ENCODE results near the gene SPATA13. TPM values are rescaled to one million over a fixed set of nuclear protein-coding genes. Genes with fewer than 3 reads are reported as not detected.
"Not testable (repeated sequence)": the region's sequence is repeated elsewhere in the genome, so short reads cannot be mapped to it uniquely, and the experiment has no call there.

SPATA13 gene
- total RNA-seq, 1 donor from 2014 or later, result 5.1 TPM

DNA sequence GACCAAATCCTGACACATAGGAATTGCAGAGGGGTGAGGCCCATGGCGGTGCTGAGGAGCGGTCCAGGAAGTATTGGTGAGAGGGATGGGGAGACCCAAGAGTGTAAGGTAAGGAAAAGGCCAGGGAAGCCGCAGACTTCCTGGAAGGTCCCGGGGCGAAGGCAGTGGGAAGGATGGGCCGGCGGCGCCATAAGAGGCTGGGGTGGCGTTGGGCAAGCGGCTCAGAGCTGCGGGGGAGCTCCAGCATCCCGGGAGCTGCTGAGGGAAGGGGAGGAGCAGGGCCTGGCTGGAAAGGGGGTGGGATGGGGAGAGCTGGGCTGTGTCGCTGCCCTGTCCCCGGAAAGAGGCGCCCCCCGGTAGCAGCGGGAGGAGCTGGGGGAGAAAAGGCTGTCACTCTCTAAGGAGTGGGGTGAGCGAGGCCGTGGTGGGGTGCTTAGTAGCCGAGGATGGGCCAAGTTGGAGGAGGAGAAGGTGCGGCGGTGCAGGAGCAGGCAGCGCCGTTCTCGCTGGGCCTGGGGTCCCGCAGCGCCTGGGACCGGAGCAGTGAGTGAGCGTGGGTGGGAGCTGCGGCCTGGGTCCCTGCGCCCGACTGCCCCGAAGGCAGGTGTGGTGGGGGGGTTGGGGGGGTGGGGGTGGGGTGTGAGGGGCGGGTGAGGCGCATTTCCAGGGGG lies 179.6 kb downstream of the SPATA13 start:
- H3K4me3 Mint-ChIP-seq (ENCODE audit: unreplicated experiment), result no peak overlapping the region
- H3K27me3 Mint-ChIP-seq (ENCODE audit: low read depth), result peaks cover 15% of the 10 kb centered on the region
- H3K4me1 Mint-ChIP-seq (ENCODE audit: low read depth), result no peaks in the 10 kb centered on the region
- H3K27ac Mint-ChIP-seq (ENCODE audit: unreplicated experiment), result no peak overlapping the region
- H3K36me3 Mint-ChIP-seq (ENCODE audit: low read depth), result no peaks in the 10 kb centered on the region
- DNase-seq (ENCODE audit: low spot score), result no peak
- no peaks in the 10 kb centered on the region for H3K9me3 Mint-ChIP-seq (ENCODE audit: low read depth)
- TF ChIP-seq CTCF (IDR thresholded peaks at IDR 0.05), result no peak

GRCh38 chr13:24340608-24340955 lies 180.1 kb downstream of the SPATA13 start:
- Mint-ChIP-seq H3K27ac (ENCODE audit: unreplicated experiment) (no peak overlapping the region), H3K4me1 (ENCODE audit: low read depth) (no peaks in the 10 kb centered on the region), H3K4me3 (ENCODE audit: unreplicated experiment) (no peak overlapping the region), H3K27me3 (ENCODE audit: low read depth) (peaks cover 17% of the 10 kb centered on the region), H3K36me3 (ENCODE audit: low read depth) (no peaks in the 10 kb centered on the region), H3K9me3 (ENCODE audit: low read depth) (no peaks in the 10 kb centered on the region)
- TF ChIP-seq CTCF (IDR thresholded peaks at IDR 0.05), result no peak
- no peak for DNase-seq (ENCODE audit: low spot score)

- no peak for TF ChIP-seq CTCF (IDR thresholded peaks at IDR 0.05)
- no peak for DNase-seq (ENCODE audit: low spot score)
- Mint-ChIP-seq H3K36me3 (ENCODE audit: low read depth) (no peaks in the 10 kb centered on the region), H3K4me1 (ENCODE audit: low read depth) (no peaks in the 10 kb centered on the region), H3K4me3 (ENCODE audit: unreplicated experiment) (no peak overlapping the region), H3K27ac (ENCODE audit: unreplicated experiment) (no peak overlapping the region), H3K27me3 (ENCODE audit: low read depth) (peaks cover 17% of the 10 kb centered on the region), H3K9me3 (ENCODE audit: low read depth) (no peaks in the 10 kb centered on the region)
Measured at GRCh38 chr13:24341439-24341838, 180.9 kb downstream of the SPATA13 start.

DNA sequence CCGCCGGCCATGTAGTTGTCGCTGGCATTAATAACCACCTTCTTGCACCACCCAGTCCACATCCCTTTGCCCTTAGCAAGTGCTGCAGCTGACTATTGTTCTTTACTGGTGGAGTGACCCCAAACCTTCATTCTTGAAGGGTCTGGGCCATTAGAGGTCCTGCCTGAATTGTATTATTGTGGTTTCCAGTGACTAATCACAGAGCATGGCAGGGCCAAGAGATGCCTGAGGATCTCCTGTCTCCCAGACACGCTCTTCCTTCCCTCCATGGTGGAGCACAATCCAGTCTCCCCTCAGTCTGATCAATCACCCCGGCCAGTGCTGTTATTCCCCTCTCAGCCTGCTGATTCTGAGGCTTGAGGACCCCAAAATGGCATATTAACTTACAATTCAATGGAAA lies 187.9 kb downstream of the SPATA13 start:
- Mint-ChIP-seq H3K9me3 (ENCODE audit: low read depth) (no peaks in the 10 kb centered on the region), H3K4me1 (ENCODE audit: low read depth) (no peaks in the 10 kb centered on the region), H3K27me3 (ENCODE audit: low read depth) (peaks cover 11% of the 10 kb centered on the region), H3K36me3 (ENCODE audit: low read depth) (no peaks in the 10 kb centered on the region), H3K27ac (ENCODE audit: unreplicated experiment) (no peak overlapping the region), H3K4me3 (ENCODE audit: unreplicated experiment) (no peak overlapping the region)
- no peak for TF ChIP-seq CTCF (IDR thresholded peaks at IDR 0.05)
- no peak for DNase-seq (ENCODE audit: low spot score)

GRCh38 chr13:24348797-24349515 lies 188.4 kb downstream of the SPATA13 start:
- H3K4me3 Mint-ChIP-seq (ENCODE audit: unreplicated experiment), result no peak overlapping the region
- H3K4me1 Mint-ChIP-seq (ENCODE audit: low read depth), result no peaks in the 10 kb centered on the region
- no peaks in the 10 kb centered on the region for H3K36me3 Mint-ChIP-seq (ENCODE audit: low read depth)
- H3K27me3 Mint-ChIP-seq (ENCODE audit: low read depth), result peaks cover 9% of the 10 kb centered on the region
- H3K27ac Mint-ChIP-seq (ENCODE audit: unreplicated experiment), result no peak overlapping the region
- no peak for DNase-seq (ENCODE audit: low spot score)
- H3K9me3 Mint-ChIP-seq (ENCODE audit: low read depth), result no peaks in the 10 kb centered on the region
- TF ChIP-seq CTCF (IDR thresholded peaks at IDR 0.05), result no peak

GRCh38 chr13:24349778-24350664 lies 189.5 kb downstream of the SPATA13 start:
- not testable (repeated sequence) for H3K27ac Mint-ChIP-seq (ENCODE audit: unreplicated experiment); H3K27me3 Mint-ChIP-seq (ENCODE audit: low read depth); H3K4me1 Mint-ChIP-seq (ENCODE audit: low read depth); H3K4me3 Mint-ChIP-seq (ENCODE audit: unreplicated experiment); DNase-seq (ENCODE audit: low spot score); H3K36me3 Mint-ChIP-seq (ENCODE audit: low read depth); H3K9me3 Mint-ChIP-seq (ENCODE audit: low read depth)
